ENCODE measurements around the gene ADAM11. TPM values are rescaled to one million over a fixed set of nuclear protein-coding genes. Genes with fewer than 3 reads are reported as not detected.

ADAM11 gene
- total RNA-seq, 2 donors from 2014 or later: 0.42 TPM

GRCh38 chr17:44759916-44760243, 1.1 kb downstream of the ADAM11 start:
- Histone ChIP-seq H3K27ac (no peak overlapping the region), H3K27me3 (peaks cover 23% of the 10 kb centered on the region), H3K36me3 (no peaks in the 10 kb centered on the region), H3K9me3 (no peaks in the 10 kb centered on the region), H3K4me3 (no peak overlapping the region), H3K9ac (ENCODE audit: low read depth in 2 of 2, low read length in 2 of 2) (no peak overlapping the region), H3K4me1 (peaks cover 5% of the 10 kb centered on the region)
- DNase-seq: no peak
- no peak for TF ChIP-seq CTCF (IDR thresholded peaks at IDR 0.05)
- intact Hi-C loops (cut with DNase I): no loop called here

GRCh38 chr17:44760474-44761308, 1.9 kb downstream of the ADAM11 start:
- Histone ChIP-seq H3K27me3 (peaks cover 23% of the 10 kb centered on the region), H3K9me3 (no peaks in the 10 kb centered on the region), H3K27ac (no peak overlapping the region), H3K4me3 (no peak overlapping the region), H3K9ac (ENCODE audit: low read depth in 2 of 2, low read length in 2 of 2) (no peak overlapping the region), H3K4me1 (peaks cover 5% of the 10 kb centered on the region), H3K36me3 (no peaks in the 10 kb centered on the region)
- DNase-seq: no peak
- intact Hi-C loops (cut with DNase I): no loop called here
- no peak for TF ChIP-seq CTCF (IDR thresholded peaks at IDR 0.05)

- DNase-seq: no peak
- Histone ChIP-seq H3K4me3 (no peak overlapping the region), H3K4me1 (peaks cover 5% of the 10 kb centered on the region), H3K9ac (ENCODE audit: low read depth in 2 of 2, low read length in 2 of 2) (no peak overlapping the region), H3K9me3 (no peaks in the 10 kb centered on the region), H3K27ac (no peak overlapping the region), H3K27me3 (peaks cover 23% of the 10 kb centered on the region), H3K36me3 (no peaks in the 10 kb centered on the region)
- intact Hi-C loops (cut with DNase I): no loop called here
- no peak for TF ChIP-seq CTCF (IDR thresholded peaks at IDR 0.05)
Observed at GRCh38 chr17:44761932-44762810, 3.4 kb downstream of the ADAM11 start.

- Histone ChIP-seq H3K4me3 (no peak overlapping the region), H3K9ac (ENCODE audit: low read depth in 2 of 2, low read length in 2 of 2) (no peak overlapping the region), H3K27me3 (peaks cover 20% of the 10 kb centered on the region), H3K9me3 (no peaks in the 10 kb centered on the region), H3K27ac (no peak overlapping the region), H3K36me3 (no peaks in the 10 kb centered on the region), H3K4me1 (peaks cover 5% of the 10 kb centered on the region)
- TF ChIP-seq CTCF (IDR thresholded peaks at IDR 0.05): no peak
- DNase-seq: no peak
- intact Hi-C loops (cut with DNase I): no loop called here
Observed at GRCh38 chr17:44763170-44763569, 4.4 kb downstream of the ADAM11 start.

- H3K27ac ChIP-seq: no peak overlapping the region
- intact Hi-C loops (cut with DNase I): no loop called here
- no peaks in the 10 kb centered on the region for H3K27me3 ChIP-seq
- no peaks in the 10 kb centered on the region for H3K36me3 ChIP-seq
- no peak overlapping the region for H3K4me3 ChIP-seq
- H3K9me3 ChIP-seq: no peaks in the 10 kb centered on the region
- no peaks in the 10 kb centered on the region for H3K4me1 ChIP-seq
- no peak for DNase-seq
- no peak for TF ChIP-seq CTCF (IDR thresholded peaks at IDR 0.05)
- H3K9ac ChIP-seq (ENCODE audit: low read depth in 2 of 2, low read length in 2 of 2): no peak overlapping the region
Observed at GRCh38 chr17:44765965-44766364, 7.2 kb downstream of the ADAM11 start.

All from colonic mucosa (tissue), 4 donors.